HG03460 (cell line): Measurements from ENCODE around the gene OLIG1.

Experiments used
- ATAC-seq: cut with Tn5 transposase; IDR thresholded peaks from one replicate; pipeline ENCODE4 v1.9.1; 2021; ENCODE audit not compliant: unreplicated experiment

Gene OLIG1

GRCh38 chr21:33061233-33061632 lies 8.7 kb upstream of the OLIG1 start:
- ATAC-seq, result no peak

- no peak for ATAC-seq
Observed at GRCh38 chr21:33063375-33063883, 6.5 kb upstream of the OLIG1 start.

DNA sequence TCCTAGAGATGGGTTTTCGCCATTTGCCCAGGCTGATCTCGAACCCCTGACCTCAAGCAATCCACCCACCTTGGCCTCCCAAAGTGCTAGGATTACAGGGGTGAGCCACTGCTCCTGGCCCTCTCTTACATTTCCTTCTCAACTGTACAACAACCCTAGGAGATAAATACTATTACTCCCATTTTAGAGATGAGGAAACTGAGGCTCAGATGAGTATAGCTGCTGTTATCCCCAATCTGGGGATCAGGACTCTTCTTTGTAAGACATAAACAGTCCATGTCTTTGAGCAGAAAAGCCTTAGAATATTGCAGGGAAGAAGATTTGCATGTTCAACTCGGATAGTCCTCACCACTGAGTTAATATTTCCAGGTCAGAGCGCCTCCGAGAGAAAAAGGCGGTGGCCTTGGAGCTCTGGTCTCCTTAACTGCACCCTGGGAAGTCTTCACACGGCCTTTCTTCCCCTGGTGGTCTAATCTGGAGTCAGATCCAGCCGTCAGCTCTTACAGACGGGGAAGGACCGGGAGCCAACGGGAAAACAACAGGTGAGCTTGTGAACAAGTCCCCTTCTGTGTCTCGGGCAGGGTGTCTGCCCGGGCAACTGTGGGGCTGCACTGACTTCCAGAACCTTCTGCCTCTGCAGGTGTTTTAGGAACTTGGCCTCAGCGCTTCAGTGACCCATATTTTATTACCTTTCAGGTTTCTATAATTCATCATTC lies 5.9 kb upstream of the OLIG1 start:
- ATAC-seq, result no peak

GRCh38 chr21:33064623-33065390 lies 5.1 kb upstream of the OLIG1 start:
- no peak for ATAC-seq

DNA sequence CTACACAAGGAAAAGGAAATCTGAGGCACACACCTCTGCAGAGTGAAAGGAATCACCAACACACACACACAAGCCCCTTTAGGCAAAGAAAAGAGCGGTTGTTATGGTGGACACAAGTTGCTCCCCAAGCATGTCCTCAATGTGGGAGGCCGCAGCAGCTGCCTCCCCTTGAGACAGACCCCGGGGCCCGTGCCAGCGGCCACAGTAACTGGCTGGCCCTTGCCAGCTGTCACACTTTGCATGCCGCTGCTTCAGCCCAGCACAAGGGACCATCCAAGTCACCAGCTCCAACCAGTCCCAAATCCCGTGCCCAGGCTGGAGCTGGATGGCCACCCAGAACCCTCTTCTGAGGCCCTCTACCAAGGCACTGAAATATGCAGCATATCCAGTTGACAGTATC lies 2.9 kb upstream of the OLIG1 start:
- no peak for ATAC-seq

DNA sequence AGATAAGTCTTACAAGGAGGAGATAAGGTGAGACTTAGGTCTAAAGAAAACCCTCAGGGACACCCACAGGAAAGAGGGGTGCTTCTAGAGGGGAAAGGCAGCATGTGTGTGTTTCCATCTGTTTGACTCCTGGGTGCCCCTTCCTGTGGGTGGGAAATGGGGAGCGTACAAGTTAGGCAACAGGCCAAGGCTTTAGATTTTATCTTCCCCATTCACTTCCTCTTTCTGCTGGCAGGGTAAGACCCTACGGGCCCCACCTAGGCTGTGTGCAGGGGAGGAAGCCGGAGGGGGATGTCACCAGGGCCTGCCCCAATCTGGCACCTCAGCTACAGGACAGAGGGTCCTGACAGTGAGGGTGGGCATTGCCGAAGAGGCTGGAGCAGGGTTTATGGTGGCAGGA lies 2.5 kb upstream of the OLIG1 start:
- ATAC-seq, result no peak

- ATAC-seq, result no peak
Observed at GRCh38 chr21:33069243-33069642, 698 bp upstream of the OLIG1 start.

GRCh38 chr21:33069645-33069993 lies 322 bp upstream of the OLIG1 start:
- no peak for ATAC-seq

DNA sequence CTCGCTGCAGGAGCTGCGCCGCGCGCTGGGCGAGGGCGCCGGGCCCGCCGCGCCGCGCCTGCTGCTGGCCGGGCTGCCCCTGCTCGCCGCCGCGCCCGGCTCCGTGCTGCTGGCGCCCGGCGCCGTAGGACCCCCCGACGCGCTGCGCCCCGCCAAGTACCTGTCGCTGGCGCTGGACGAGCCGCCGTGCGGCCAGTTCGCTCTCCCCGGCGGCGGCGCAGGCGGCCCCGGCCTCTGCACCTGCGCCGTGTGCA lies 730 bp downstream of the OLIG1 start:
- ATAC-seq, result peak; percentile 16

DNA sequence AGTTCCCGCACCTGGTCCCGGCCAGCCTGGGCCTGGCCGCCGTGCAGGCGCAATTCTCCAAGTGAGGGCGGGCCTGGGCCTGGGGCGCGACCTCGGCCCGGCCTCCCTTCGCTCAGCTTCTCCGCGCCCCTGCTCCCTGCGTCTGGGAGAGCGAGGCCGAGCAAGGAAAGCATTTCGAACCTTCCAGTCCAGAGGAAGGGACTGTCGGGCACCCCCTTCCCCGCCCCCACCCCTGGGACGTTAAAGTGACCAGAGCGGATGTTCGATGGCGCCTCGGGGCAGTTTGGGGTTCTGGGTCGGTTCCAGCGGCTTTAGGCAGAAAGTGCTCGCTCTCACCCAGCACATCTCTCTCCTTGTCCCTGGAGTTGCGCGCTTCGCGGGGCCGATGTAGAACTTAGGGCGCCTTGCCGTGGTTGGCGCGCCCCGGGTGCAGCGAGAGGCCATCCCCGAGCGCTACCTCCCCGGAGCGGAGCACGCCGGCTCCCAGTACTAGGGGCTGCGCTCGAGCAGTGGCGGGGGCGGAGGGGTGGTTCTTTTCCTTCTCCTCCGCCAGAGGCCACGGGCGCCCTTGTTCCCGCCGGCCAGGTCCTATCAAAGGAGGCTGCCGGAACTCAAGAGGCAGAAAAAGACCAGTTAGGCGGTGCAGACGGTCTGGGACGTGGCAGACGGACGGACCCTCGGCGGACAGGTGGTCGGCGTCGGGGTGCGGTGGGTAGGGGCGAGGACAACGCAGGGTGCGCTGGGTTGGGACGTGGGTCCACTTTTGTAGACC lies 1.2 kb downstream of the OLIG1 start:
- no peak for ATAC-seq

GRCh38 chr21:33071770-33072306 lies 1.9 kb downstream of the OLIG1 start:
- ATAC-seq, result no peak

GRCh38 chr21:33073636-33074035 lies 3.7 kb downstream of the OLIG1 start:
- no peak for ATAC-seq

DNA sequence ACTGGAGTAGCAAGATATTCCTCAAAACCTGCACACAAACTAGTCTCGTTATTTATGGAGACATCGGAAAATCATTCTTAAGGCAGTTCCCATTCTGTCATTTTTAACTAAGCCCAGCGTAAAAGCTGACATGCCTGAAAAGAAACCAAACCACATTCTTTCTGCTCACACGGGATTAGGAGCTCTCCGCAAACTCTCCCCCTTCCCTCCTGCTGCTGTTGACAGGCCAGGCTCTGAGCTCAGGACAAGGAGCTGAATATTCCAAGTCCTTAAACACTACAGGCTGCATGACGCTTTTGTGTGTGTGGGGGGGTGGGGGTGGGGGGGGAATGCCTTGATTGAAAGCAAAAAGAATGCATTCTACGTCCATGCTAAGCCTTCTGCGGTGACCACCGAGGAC lies 5.2 kb downstream of the OLIG1 start:
- no peak for ATAC-seq

GRCh38 chr21:33075596-33076195 lies 5.8 kb downstream of the OLIG1 start:
- no peak for ATAC-seq

DNA sequence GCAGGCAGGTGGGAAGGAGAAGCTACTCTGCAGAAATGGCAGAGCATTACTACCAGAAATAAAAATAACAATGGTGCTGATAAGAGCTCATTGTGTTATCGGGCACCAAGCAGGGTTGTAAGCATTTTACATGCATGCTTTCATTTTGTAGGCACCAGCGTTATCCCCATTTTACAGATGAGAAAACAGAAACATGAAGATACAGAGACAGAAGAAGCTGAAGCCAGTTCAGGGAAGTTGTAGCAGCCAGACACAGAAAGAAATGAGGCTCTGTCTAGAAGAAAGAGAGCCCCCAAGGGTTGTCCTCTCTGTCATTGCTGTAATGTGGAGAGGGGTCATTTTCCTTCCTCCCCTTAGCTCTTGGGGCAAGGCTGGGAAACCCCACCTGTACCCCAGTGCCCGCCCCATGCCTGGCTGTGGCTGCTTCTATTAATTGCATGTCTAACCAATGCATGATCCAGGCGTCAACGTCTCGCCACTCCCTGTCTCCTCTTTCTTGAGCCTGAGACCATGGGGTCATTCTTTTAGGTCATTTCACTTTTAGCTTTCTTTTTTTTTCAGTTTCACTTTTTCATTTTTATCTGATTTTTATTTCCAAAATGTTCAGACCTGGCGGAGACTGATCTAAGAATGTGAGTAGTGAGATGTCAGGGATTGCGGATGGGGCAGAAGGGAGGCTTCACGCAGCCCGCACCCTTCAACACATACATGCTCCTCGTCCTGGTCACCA lies 6.8 kb downstream of the OLIG1 start:
- no peak for ATAC-seq

DNA sequence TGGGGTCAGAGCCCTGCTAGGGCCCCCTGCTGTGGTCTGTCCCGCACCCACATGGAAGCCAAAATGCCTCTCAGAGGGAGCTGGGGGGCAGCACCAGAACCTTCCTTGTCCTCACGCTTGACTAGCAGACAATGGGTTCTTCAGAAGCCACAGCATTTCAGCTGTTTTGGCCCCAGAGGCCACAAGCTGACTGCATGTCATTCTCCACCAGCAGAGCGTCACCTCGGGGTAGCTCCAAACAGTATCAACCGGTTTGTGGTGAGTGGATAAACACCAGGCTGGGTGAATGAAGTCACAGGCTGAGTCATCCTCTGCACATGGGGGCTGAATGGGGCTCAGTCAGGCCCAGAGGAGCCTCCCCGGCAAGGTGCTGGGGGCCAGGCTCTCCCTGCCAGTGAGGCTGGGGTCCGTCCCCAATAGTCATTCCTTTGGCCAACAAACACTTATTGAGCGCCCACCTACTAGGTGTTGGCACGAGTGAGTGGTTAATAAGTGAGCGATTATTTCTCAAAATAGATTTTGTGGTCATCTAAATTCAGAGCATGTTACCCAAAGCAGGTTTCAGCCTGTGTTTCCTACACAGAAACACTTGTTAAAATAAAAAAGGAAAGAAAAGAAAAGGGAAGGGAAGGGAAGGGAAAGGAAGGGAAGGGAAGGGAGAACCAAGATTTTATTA lies 9.1 kb downstream of the OLIG1 start:
- ATAC-seq, result peak; percentile 98

DNA sequence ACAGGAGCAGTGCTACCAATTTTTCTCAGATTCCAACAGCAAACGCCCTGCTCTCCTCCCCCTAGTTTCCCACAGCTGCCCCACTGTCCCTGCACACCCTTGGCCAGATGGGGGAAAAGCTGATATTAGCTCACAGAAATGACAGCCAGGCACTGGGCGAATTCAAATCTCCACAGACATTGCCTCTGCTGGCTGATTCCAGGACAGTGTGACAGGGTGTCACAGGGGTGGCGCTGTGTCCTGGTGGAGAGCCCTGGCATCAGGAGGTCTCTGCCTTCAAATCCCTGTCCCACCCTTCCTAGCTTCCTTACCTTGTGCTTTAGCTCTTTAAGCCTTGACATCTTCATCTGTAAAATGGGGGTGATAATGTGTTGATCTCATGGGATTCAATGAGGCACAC lies 10.4 kb downstream of the OLIG1 start:
- ATAC-seq, result no peak

- ATAC-seq, result no peak
Observed at GRCh38 chr21:33080776-33081175, 10.8 kb downstream of the OLIG1 start.

GRCh38 chr21:33088384-33088783 lies 18.4 kb downstream of the OLIG1 start:
- no peak for ATAC-seq
